Fibroblast of the aortic adventitia (primary cell): ENCODE results near the gene CCDC32. TPM values are rescaled to one million over a fixed set of nuclear protein-coding genes. Genes with fewer than 3 reads are reported as not detected.

Source experiments
- DNase-seq: peaks from one replicate; pipeline ENCODE4 v3.0.0-alpha.2; 2010; ENCODE audit warnings: low read depth
- H3K4me3 ChIP-seq: 2 replicates; pipeline ENCODE4 v1.5.1; 2011; ENCODE audit warnings: low read depth, mild to moderate bottlenecking, control low read depth, low read length, moderate library complexity
- CTCF ChIP-seq: IDR thresholded peaks from 2 replicates; pipeline ENCODE4 v1.5.1; 2011; ENCODE audit warnings: mild to moderate bottlenecking, low read length, control low read depth, inconsistent platforms; ENCODE audit not compliant: insufficient read depth
- total RNA-seq: library from RNA; depleted of rRNA; stranded (reverse); fragments of >200 nt; gene quantifications from 2 replicates; pipeline ENCODE4 v1.2.3, GENCODE V29; 2012; ENCODE audit warnings: low replicate concordance

CCDC32 gene
- total RNA-seq, 1 donor, result 24.0 TPM

GRCh38 chr15:40528801-40529200 lies 36.0 kb downstream of the CCDC32 start:
- H3K4me3 ChIP-seq, result no peak overlapping the region
- DNase-seq, result no peak
- no peak for TF ChIP-seq CTCF

GRCh38 chr15:40525855-40526254 lies 39.0 kb downstream of the CCDC32 start:
- DNase-seq, result no peak
- H3K4me3 ChIP-seq, result no peak overlapping the region
- TF ChIP-seq CTCF, result no peak

GRCh38 chr15:40523611-40524010 lies 41.2 kb downstream of the CCDC32 start:
- DNase-seq, result no peak
- no peak overlapping the region for H3K4me3 ChIP-seq
- TF ChIP-seq CTCF, result no peak

GRCh38 chr15:40516322-40516721 lies 48.5 kb downstream of the CCDC32 start:
- no peak for DNase-seq
- H3K4me3 ChIP-seq, result no peak overlapping the region
- no peak for TF ChIP-seq CTCF

GRCh38 chr15:40513609-40514008 lies 51.2 kb downstream of the CCDC32 start:
- TF ChIP-seq CTCF, result no peak
- DNase-seq, result no peak
- no peak overlapping the region for H3K4me3 ChIP-seq

GRCh38 chr15:40512440-40512839 lies 52.4 kb downstream of the CCDC32 start:
- H3K4me3 ChIP-seq, result no peak overlapping the region
- no peak for TF ChIP-seq CTCF
- no peak for DNase-seq

- H3K4me3 ChIP-seq, result peak overlapping the region; percentile 65
- no peak for TF ChIP-seq CTCF
- peak; percentile 35 for DNase-seq
Measured at GRCh38 chr15:40511472-40512133, 53.2 kb downstream of the CCDC32 start.
